ENCODE results near the gene FADS1. TPM values are rescaled to one million over a fixed set of nuclear protein-coding genes. Genes with fewer than 3 reads are reported as not detected.

The FADS1 gene
- total and polyA plus RNA-seq, 2 of the 8 experiments (the other 6 are each of a cell fraction or from before 2014, with no cell fraction given): 115 to 141 TPM

DNA sequence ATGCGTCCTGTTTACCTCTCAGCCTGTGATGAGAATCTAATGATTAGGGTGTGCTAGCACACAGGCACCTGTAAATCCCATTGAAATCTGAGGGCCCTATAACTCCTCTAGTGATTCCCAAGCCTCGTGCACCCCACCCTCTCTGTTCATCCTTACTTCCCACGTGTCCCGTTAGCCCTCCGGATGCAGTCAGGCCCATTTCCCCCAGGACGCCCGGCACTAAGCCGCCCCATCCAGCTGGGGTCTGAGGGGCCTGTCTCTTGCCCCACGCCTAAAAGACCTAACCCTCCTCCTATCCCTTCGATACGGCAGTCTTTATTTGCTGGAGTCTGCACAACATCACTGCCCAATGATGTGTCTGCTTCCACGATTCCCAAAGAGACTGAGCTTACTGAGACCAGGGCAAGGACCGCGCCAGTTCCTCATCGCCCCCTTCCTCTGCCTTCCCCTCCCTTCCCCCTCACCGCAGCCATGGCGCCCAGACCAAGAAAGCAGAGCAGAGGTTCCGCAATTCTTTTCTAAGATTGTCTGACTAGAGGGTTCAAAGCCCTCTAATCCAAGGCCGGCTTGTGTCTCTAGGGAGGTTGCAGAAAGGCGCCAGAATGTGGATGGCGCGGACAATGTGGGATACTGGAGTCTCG lies 10.2 kb upstream of the FADS1 start:
- Histone ChIP-seq H3K14ac (ENCODE audit: insufficient read length) (no peak overlapping the region), H2BK15ac (ENCODE audit: low read length) (peak overlapping the region; percentile 11; the same call in 1 of the 2 replicates), H2AFZ (ENCODE audit: low read length) (no peak overlapping the region), H4K8ac (ENCODE audit: extremely low read depth, insufficient read depth, low read length) (peak overlapping the region; percentile 90; the same call in 1 of the 2 replicates), H3K4me1 (replicated peaks in 1 of 4; ENCODE audit: control insufficient read depth in 3 of 4, insufficient read depth in 4 of 4, low read length in 3 of 4) (peaks cover 9 to 22% (median 15%) of the 10 kb centered on the region in 4 experiments), H3K9ac (replicated peaks in 1 of 4; ENCODE audit: extremely low read depth in 1 of 4, low read depth in 3 of 4, low read length in 3 of 4) (peak overlapping the region; percentile 63 to 87 (median 80)), H3K27me3 (replicated peaks in 1 of 4; ENCODE audit: control insufficient read depth in 3 of 4, extremely low read depth in 1 of 4, insufficient read depth in 3 of 4, low read length in 3 of 4) (no peaks in the 10 kb centered on the region), H4K5ac (ENCODE audit: insufficient read length, low read depth, low read length) (peak overlapping the region; percentile 86), H2BK20ac (ENCODE audit: low read length) (no peak overlapping the region), H3K4me3 (ENCODE audit: extremely low read depth in 1 of 4, insufficient read depth in 2 of 4, low read depth in 3 of 4, low read length in 4 of 4) (peak overlapping the region; percentile 77 to 96 (median 86)), H3K79me1 (ENCODE audit: low read depth, low read length) (peaks cover 8% of the 10 kb centered on the region), H3K23me2 (ENCODE audit: low read depth, low read length) (peaks cover 14% of the 10 kb centered on the region), H3K18ac (ENCODE audit: extremely low read depth, low read length) (peak overlapping the region; percentile 66), H3K36me3 (ENCODE audit: control insufficient read depth in 2 of 4, insufficient read depth in 4 of 4, low read length in 3 of 4) (peaks cover 0 to 3% (median 2%) of the 10 kb centered on the region in 4 experiments; a peak in 2 of 8 replicates), H3K79me2 (ENCODE audit: control insufficient read depth in 1 of 2, insufficient read depth in 2 of 2, low read length in 2 of 2) (peaks cover 29 to 39% of the 10 kb centered on the region in 2 experiments), H2AK5ac (ENCODE audit: low read depth, low read length) (0 out of 2 replicates have a peak overlapping the region, but pooled peaks have one; percentile 42), H2BK5ac (ENCODE audit: low read depth, low read length) (peak overlapping the region; percentile 71), H3K27ac (ENCODE audit: low read depth, low read length) (peak overlapping the region; percentile 74), H2BK12ac (ENCODE audit: low read depth, low read length) (no peak overlapping the region), H2BK120ac (replicated peaks; ENCODE audit: low read depth, low read length) (peak overlapping the region; percentile 70), H3K9me3 (ENCODE audit: insufficient read depth in 2 of 2, low read depth in 1 of 2, low read length in 1 of 2) (no peaks in the 10 kb centered on the region), H3K23ac (ENCODE audit: insufficient read length) (no peak overlapping the region), H3K56ac (replicated peaks; ENCODE audit: insufficient read length, low read depth, low read length) (peak overlapping the region; percentile 94), H4K20me1 (replicated peaks in 1 of 2; ENCODE audit: control insufficient read depth in 1 of 2, insufficient read depth in 2 of 2, low read length in 2 of 2) (peaks cover 7 to 17% of the 10 kb centered on the region in 2 experiments), H3K4ac (replicated peaks; ENCODE audit: insufficient read length, low read depth, low read length) (peak overlapping the region; percentile 30), H3K4me2 (ENCODE audit: insufficient read depth in 1 of 2, low read depth in 2 of 2, low read length in 2 of 2) (peak overlapping the region; percentile 96 to 98), H4K91ac (replicated peaks; ENCODE audit: insufficient read length, low read length) (peak overlapping the region; percentile 83)
- ChIA-PET CTCF (ENCODE audit: partially characterized antibody) (interaction anchor here (0.7 to 3.2 kb wide), 3 partner anchors 9 to 197 kb away, joined by 3 to 16 read pairs (median 7); partner anchors contain the start of gene FADS1), POLR2A (ENCODE audit: partially characterized antibody) (interaction anchor here (0.8 to 9.9 kb wide), 7 partner anchors 11 to 141 kb away, joined by 3 to 210 read pairs (median 5); partner anchors contain the start of genes FADS1, FEN1 and FTH1)
- DNase-seq (ENCODE audit: low read depth in 1 of 2, low spot score in 2 of 2) (peak in 1 of 2 experiments; percentile 54), FAIRE-seq (no peak)
- 26% methylated on average over 19 of the region's 23 CpGs; no CpG with 5 or more reads in 1 of the 2 experiments for WGBS, 2 experiments (ENCODE audit: extremely low coverage in 1 of 2, insufficient coverage in 1 of 2, insufficient read length in 1 of 2, insufficient replicate concordance in 2 of 2, low coverage in 1 of 2, low lambda C conversion rate in 2 of 2, missing lambda C conversion rate in 1 of 2)
- TF ChIP-seq ZNF274 (IDR thresholded peaks at IDR 0.05; ENCODE audit: borderline replicate concordance, extremely low read depth, low read length): no peak
- TF ChIP-seq KDM1A (IDR thresholded peaks at IDR 0.05; ENCODE audit: borderline replicate concordance, low read length): no peak
- TF ChIP-seq SUZ12 (IDR thresholded peaks at IDR 0.05; ENCODE audit: low read length): no peak
- TF ChIP-seq EGR1 (IDR thresholded peaks at IDR 0.05; ENCODE audit: borderline replicate concordance, low read depth, low read length): no peak
- peak; percentile 16 for TF ChIP-seq TBP (IDR thresholded peaks at IDR 0.05; ENCODE audit: low read depth, low read length)
- TF ChIP-seq TAF1 (IDR thresholded peaks at IDR 0.05; ENCODE audit: low read depth, low read length): peak; percentile 44; the same call in 1 of the 2 replicates
- TF ChIP-seq CEBPB (IDR thresholded peaks at IDR 0.05; ENCODE audit: low read depth, low read length): no peak
- TF ChIP-seq POU5F1 (IDR thresholded peaks at IDR 0.05; ENCODE audit: low read depth, low read length): no peak
- TF ChIP-seq POLR2A (IDR thresholded peaks at IDR 0.05; ENCODE audit: control extremely low read depth in 1 of 2, low read depth in 2 of 2, low read length in 2 of 2): peak in 1 of 2 experiments; percentile 49; a peak in 2 of 3 replicates
- no peak for TF ChIP-seq SIX5 (IDR thresholded peaks at IDR 0.05; ENCODE audit: low read depth, low read length)
- TF ChIP-seq TEAD4 (IDR thresholded peaks at IDR 0.05; ENCODE audit: low read depth, low read length): no peak
- TF ChIP-seq YY1 (IDR thresholded peaks at IDR 0.05; ENCODE audit: low read depth, low read length): peak; percentile 80
